Gastroesophageal sphincter (tissue), 4 donors: ENCODE data around the gene PSMB3. TPM values are rescaled to one million over a fixed set of nuclear protein-coding genes. Genes with fewer than 3 reads are reported as not detected.

ENCODE experiments used
- ATAC-seq: fragments of 150-250 bp; one replicate; pipeline ENCODE4 v1.9.1; 2016; ENCODE audit warnings: mild to moderate bottlenecking, moderate library complexity
- H3K27ac ChIP-seq, 4 donors: fragments of 200-600 bp; sonication (generic) in 3 of 4; 1 replicate in 3 of 4; 2 replicates in 1 of 4; pipeline ENCODE4 v1.5.1; 2016 to 2019
- H3K27me3 ChIP-seq: fragments of 200-600 bp; sonication (generic); one replicate; pipeline ENCODE4 v1.5.1; 2019
- H3K36me3 ChIP-seq, 2 donors: fragments of 200-600 bp; sonication (generic); one replicate each; pipeline ENCODE4 v1.5.1; 2019; ENCODE audit warnings: control low read depth in 1 of 2
- H3K4me1 ChIP-seq, 3 donors: fragments of 200-600 bp; sonication (generic); 1 replicate in 2 of 3; 2 replicates in 1 of 3; pipeline ENCODE4 v1.5.1; 2016 to 2019; ENCODE audit warnings: control low read depth in 2 of 3
- H3K4me3 ChIP-seq, 2 donors: fragments of 200-600 bp; sonication (generic); one replicate each; pipeline ENCODE4 v1.5.1; 2019; ENCODE audit warnings: mild to moderate bottlenecking in 1 of 2, moderate library complexity in 1 of 2
- H3K9me3 ChIP-seq, 3 donors: fragments of 200-600 bp; sonication (generic); one replicate each; pipeline ENCODE4 v1.5.1; 2017 to 2019; ENCODE audit warnings: control low read depth in 2 of 3
- CTCF ChIP-seq, 4 experiments: fragments of 200-600 bp in 2 of 4; fragments of 450-650 bp in 2 of 4; sonication (generic) in 1 of 4; IDR thresholded peaks; one replicate each; pipeline ENCODE4 v1.5.1; 2017 to 2019; ENCODE audit warnings: antibody characterized with exemption in 4 of 4, mild to moderate bottlenecking in 2 of 4, moderate library complexity in 2 of 4
- EP300 ChIP-seq: sonication (generic); formaldehyde crosslinking; IDR thresholded peaks from one replicate; pipeline ENCODE4 v1.6.1; 2017; ENCODE audit warnings: antibody characterized with exemption, mild to moderate bottlenecking
- POLR2A ChIP-seq, 2 donors: fragments of 450-650 bp; IDR thresholded peaks; one replicate each; pipeline ENCODE4 v1.6.1; 2017; ENCODE audit warnings: antibody characterized with exemption in 2 of 2, mild to moderate bottlenecking in 2 of 2, moderate library complexity in 1 of 2
- POLR2AphosphoS5 ChIP-seq: sonication (generic); formaldehyde crosslinking; IDR thresholded peaks from one replicate; pipeline ENCODE4 v1.6.1; 2017; ENCODE audit warnings: antibody characterized with exemption
- WGBS, 2 donors: methylation state at CpG; one replicate each; pipeline ENCODE4 v1.1.5; 2018; ENCODE audit warnings: low coverage in 1 of 2; 5-methylcytosine and 5-hydroxymethylcytosine counted together
- total RNA-seq, 4 donors: library from RNA; depleted of rRNA; stranded (reverse); fragments of >200 nt; gene quantifications; one replicate each; pipeline ENCODE4 v1.1.0, GENCODE V29; 2016

The PSMB3 gene
- total RNA-seq, 4 donors from 2014 or later: 107 to 123 (median 117) TPM

DNA sequence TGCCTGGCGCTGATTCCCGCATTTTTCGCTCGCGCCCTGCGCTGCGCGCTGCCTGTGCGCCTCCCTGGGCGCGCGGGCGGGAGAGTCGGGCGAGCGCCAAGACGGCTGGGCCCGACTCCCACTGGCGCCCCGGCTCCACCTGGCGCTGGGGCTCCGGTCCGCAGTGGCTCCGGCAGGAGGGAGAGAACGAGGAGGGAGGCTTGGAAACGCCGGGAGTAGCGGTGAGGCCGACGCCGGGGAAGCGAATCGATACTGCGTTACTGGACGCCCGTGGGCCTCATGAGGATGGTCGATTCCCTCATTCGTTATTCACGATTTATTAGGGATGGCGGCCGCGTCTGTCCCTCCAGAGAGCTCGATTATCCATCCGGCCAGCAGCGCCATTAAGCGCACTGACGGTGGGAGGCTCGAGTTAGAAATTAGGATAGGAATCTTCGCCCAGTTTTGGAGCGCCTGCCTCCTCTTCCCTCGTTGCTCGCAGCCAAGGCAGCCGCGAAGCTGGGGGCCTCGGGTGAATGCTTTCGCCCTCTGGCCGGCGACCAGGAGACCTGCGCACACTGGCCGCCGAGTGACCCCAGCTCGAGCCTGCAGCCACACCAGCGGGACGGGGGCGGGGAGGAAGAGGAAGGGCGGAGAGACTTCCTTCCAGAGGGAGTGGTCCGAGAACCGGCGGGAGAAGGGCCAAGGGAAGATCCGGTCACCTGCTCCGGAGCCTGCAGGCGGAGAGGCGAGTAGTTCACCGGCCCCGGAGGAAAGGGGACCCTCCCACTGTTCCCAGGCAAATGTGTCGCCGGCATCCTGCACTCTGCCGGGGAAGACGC lies 3.1 kb upstream of the PSMB3 start:
- peaks cover 0 to 6% of the 10 kb centered on the region in 2 donors for H3K36me3 ChIP-seq
- peak; percentile 71 for TF ChIP-seq POLR2AphosphoS5
- TF ChIP-seq POLR2A (IDR thresholded peaks at IDR 0.05): peak; percentile 61 to 62
- peak in 2 of 4 experiments; percentile 2 to 35 for TF ChIP-seq CTCF (IDR thresholded peaks at IDR 0.05)
- TF ChIP-seq EP300: no peak
- WGBS, 2 donors: 0% methylated on average over 3 of the region's 79 CpGs; no CpG with 5 or more reads in 1 of the 2 donors
- peak overlapping the region; percentile 78 to 95 (median 88) for H3K27ac ChIP-seq
- peaks cover 0 to 86% (median 30%) of the 10 kb centered on the region in 3 donors for H3K4me1 ChIP-seq
- H3K4me3 ChIP-seq: peak overlapping the region; percentile 92
- H3K9me3 ChIP-seq: no peaks in the 10 kb centered on the region
- peak; percentile 44 for ATAC-seq
- no peaks in the 10 kb centered on the region for H3K27me3 ChIP-seq

GRCh38 chr17:38750044-38750311 lies 2.6 kb upstream of the PSMB3 start:
- Histone ChIP-seq H3K4me3 (peak overlapping the region; percentile 92), H3K9me3 (no peaks in the 10 kb centered on the region), H3K36me3 (peaks cover 0 to 12% of the 10 kb centered on the region in 2 donors), H3K27ac (peak overlapping the region in 3 of 4 donors; percentile 84 to 95 (median 91)), H3K4me1 (peaks cover 0 to 87% (median 30%) of the 10 kb centered on the region in 3 donors), H3K27me3 (no peaks in the 10 kb centered on the region)
- no CpG with 5 or more reads among the region's 12 CpGs for WGBS, 2 donors
- no peak for TF ChIP-seq POLR2AphosphoS5
- no peak for TF ChIP-seq EP300
- no peak for TF ChIP-seq CTCF (IDR thresholded peaks at IDR 0.05)
- no peak for TF ChIP-seq POLR2A (IDR thresholded peaks at IDR 0.05)
- no peak for ATAC-seq

DNA sequence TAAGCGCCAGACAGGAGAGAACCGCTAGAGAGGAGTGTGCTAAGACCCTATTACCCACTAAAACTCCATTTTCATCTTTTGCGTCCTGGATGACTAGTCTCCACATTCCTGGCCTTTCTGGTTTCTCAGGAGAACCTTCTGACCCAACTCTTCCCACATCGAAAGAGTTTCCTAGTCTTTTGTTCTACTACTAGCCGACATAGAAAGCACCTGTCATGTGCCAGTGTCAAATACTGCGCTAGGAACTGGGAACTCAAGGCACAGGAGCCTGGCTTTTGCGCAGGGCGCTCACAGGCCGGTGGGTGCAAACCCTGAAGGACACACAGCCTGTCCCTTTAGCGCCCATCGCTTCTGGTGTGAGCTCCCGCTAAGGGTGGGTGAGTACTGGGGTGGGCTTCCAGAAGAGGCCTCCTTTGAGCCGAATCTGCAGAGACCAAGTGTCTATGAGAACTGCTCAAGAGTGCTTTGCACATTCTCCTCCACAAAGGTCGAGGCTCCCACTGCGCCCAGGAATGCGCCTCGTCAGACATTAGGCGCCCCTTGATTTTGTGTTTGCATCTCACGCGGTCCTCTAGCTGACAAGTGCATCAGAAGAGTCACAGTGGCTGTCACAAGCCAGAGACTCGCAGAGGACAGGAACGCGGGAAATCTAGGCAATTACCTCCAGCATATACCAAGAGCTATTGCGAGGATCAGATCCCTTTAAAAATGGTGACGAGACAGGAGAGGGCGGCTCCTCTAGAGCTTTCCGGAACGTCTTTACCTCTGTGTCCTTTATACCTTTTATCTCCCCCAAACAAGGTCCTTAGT lies 2.0 kb upstream of the PSMB3 start:
- H3K36me3 ChIP-seq: peaks cover 0 to 17% of the 10 kb centered on the region in 2 donors
- no peak for ATAC-seq
- no peaks in the 10 kb centered on the region for H3K9me3 ChIP-seq
- peak overlapping the region in 3 of 4 donors; percentile 84 to 95 (median 91) for H3K27ac ChIP-seq
- TF ChIP-seq POLR2A (IDR thresholded peaks at IDR 0.05) (no peak), POLR2AphosphoS5 (no peak), CTCF (IDR thresholded peaks at IDR 0.05) (no peak), EP300 (no peak)
- 26 to 31% methylated on average over 5 to 19 of the region's 28 CpGs for WGBS, 2 donors
- peaks cover 0 to 84% (median 30%) of the 10 kb centered on the region in 3 donors for H3K4me1 ChIP-seq
- H3K4me3 ChIP-seq: peak overlapping the region in 1 of 2 donors; percentile 92
- H3K27me3 ChIP-seq: no peaks in the 10 kb centered on the region

DNA sequence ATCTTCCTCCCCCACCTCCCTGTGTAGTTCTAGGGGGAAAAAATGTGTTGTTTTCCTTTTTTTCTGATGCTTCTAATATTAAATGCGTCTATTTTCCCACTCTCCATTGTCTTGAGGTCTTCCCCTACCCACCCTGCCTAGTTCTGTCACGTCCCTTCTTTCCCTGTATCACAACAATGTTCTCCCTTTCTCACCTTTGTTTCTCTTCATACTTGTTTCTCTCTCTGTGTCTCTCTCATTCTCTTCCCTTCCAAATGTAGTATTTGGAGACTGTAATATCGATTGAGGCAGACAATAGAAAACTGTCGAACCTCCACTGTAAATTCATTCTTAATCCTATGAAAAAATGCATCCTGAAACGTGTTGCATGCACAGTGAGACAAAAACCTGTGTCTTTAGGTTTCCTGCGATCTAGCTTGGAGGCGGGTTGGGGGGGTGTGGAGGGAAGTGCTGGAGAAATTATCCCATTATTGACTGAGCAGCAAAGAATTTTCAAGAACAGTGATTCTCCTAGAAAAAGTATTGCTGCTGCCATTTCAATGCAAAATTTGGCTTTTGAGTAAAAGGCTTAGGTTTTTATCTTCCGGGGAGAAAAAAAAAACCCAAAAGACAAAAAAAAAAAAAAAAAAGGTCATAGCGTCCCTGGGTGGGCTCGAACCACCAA lies 1.3 kb upstream of the PSMB3 start:
- Histone ChIP-seq H3K27me3 (no peaks in the 10 kb centered on the region), H3K4me1 (peaks cover 0 to 80% (median 28%) of the 10 kb centered on the region in 3 donors), H3K9me3 (no peaks in the 10 kb centered on the region), H3K36me3 (peaks cover 0 to 25% of the 10 kb centered on the region in 2 donors), H3K27ac (peak overlapping the region in 3 of 4 donors; percentile 84 to 95 (median 95)), H3K4me3 (peak overlapping the region in 1 of 2 donors; percentile 94)
- no peak for ATAC-seq
- TF ChIP-seq EP300 (no peak), POLR2A (IDR thresholded peaks at IDR 0.05) (no peak), CTCF (IDR thresholded peaks at IDR 0.05) (no peak), POLR2AphosphoS5 (no peak)
- WGBS, 2 donors: 7% methylated on average over 9 to 10 of the region's 10 CpGs
